GM19238 (cell line): ENCODE measurements around the gene SPACA4.
"Not testable (repeated sequence)": the region's sequence is repeated elsewhere in the genome, so short reads cannot be mapped to it uniquely, and the experiment has no call there.

ENCODE experiments used
- DNase-seq: peaks from one replicate; pipeline ENCODE4 v3.0.0; 2011; ENCODE audit warnings: low spot score; ENCODE audit not compliant: insufficient read length

The SPACA4 gene, protein sequence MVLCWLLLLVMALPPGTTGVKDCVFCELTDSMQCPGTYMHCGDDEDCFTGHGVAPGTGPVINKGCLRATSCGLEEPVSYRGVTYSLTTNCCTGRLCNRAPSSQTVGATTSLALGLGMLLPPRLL

DNA sequence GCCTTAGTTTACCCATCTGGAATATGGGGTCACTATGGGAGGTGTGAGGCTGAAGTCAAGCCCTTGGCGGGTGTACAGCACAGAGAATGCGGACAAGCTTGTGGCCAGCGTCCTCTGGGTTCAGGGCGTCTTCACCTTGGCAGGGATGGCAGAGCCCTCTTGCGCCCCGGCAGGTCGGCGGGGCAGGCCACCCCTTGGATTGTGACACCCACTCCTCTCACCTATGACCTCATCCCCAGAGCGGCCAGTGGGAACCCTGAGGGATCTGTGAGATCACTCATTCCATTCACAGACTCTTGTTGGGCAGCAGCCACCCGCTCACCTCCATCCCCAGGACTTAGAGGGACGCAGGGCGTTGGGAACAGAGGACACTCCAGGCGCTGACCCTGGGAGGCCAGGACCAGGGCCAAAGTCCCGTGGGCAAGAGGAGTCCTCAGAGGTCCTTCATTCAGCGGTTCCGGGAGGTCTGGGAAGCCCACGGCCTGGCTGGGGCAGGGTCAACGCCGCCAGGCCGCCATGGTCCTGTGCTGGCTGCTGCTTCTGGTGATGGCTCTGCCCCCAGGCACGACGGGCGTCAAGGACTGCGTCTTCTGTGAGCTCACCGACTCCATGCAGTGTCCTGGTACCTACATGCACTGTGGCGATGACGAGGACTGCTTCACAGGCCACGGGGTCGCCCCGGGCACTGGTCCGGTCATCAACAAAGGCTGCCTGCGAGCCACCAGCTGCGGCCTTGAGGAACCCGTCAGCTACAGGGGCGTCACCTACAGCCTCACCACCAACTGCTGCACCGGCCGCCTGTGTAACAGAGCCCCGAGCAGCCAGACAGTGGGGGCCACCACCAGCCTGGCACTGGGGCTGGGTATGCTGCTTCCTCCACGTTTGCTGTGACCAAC is at the start of gene SPACA4:
Gene SPACA4 (plus strand): TSS at position 280 of the 896 bp plus-strand sequence. CDS start 237 bp downstream, at position 517.
- DNase-seq = no peak

DNA sequence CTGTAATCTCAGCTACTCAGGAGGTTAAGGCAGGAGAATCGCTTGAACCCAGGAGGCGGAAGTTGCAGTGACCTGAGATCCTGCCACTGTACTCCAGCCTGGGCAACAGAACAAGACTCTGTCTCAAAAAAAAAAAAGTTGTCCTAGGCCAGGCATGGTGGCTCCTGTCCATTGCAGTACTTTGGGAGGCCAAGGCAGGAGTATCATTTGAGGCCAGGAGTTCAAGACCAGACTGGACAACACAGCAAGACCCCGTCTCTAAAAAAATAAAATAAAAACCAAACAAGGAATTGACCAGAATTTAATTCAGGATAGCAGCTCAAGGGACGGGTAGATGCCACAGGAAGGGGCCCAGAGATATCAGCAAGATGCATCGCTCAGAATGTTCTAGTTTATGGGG is 49.7 kb upstream of the SPACA4 start:
- no peak for DNase-seq

DNA sequence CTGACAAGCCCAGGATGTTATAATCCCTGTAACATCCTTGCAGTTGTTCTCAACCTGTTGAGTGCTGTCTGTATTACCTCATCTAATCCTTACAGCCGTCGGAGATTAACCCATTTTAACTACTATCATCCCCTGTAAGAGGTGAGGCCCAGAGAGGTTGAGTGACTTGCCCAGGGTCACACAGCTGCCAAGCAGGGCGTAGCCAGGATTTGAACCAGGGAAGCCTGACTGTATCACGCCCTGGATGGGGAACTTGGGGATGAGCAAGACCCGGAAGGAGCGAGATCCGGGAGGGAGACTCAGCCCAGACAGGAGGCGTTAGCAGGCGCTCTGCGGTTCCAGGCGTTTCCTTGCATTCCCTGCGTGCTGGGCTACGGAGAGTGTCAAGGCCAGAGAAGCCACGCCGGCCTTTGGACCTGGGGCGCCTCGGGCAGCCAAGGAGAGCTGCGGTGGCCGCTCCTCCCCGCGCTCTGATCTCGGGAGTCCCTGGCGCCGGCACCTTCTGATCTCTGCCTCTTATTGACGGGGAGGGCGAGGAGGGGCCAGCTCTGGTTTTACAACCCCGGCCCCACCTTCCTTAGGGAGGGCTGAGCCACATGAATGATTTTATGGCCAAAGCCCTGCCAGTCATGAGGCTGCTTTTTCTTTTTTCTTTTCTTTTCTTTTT is 48.4 kb upstream of the SPACA4 start:
- DNase-seq = no peak

DNA sequence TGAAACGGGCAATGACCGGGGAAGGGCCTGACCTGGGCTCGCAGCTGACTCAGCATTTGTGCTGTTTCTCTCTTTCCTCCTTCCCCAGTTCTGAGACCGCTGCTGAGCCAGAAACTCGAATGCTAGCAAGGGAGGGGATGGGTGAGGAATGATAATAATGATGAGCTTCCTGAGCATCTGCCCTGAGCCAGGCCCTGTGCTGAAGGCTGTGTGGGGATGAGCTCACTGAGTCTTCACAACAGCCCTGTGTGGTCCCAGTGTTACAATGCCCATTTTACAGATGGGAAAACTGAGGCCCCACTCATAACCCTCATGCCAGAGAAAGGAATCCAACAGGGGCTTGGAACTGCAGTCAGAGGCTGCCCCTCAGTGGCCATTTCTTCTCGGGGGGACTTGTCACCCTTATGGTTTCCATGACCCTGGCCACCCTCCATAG is 46.4 kb upstream of the SPACA4 start:
- DNase-seq = no peak

DNA sequence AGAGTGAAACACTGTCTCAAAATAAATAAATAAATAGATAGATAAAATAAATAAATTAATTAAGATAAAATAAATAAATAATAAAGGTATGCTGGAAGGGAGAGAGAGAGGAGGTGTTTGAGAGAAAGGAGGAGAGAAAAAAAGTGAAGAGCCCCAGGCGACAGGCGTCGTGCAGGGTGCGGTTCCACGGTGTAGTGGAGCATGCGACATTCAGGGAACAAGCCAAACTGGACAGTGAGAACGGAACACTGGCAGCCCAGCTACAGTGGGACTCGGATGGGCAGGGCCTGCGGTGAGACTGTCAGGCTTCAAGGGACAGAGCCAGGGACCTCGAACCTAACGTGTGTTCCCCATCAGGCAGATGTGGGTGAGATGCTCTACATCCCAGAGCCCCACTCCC is 45.1 kb upstream of the SPACA4 start:
- no peak for DNase-seq

DNA sequence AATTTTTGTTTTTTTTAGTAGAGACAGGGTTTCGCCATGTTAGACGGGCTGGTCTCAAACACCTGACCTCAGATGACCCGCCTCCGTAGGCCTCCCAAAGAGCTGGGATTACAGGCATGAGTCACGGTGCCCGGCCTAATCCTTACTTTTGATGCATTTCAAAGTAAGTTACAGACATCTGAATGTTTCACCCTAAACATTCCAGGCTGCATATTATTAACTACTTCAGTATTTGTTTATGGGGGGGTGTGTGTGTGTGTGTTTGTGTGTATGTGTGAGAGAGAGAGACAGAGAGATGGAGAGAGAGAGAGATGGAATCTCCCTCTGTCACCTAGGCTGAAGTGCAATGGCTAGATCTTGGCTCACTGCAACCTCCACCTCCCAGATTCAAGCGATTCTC is 41.5 kb upstream of the SPACA4 start:
- DNase-seq = no peak

DNA sequence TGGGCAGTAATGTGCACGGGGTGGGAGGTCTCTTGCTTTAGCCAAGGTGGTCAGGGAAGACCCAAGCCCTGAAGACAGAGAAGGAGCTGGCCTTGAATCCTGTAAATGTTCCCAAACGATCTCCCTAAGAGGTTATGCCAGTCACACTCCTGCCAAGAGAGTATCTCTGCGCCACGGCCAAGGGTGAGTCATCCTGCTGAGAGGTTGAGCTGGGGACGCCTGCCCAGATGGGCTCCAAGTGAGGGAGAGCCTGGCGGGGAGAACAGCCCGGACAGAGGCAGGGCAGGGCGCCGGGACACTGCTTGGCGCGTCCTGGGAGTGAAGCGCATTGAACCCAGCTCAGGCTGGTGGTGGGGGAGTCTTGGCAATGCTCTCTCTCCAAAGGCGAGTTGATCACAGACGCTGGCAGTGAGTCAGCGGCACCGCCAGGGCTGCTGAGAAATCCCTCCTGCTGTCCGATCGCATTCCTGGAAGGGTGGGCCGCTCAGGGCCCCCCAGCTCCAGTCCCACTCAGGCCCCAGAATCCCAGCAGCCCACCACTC is 38.1 kb upstream of the SPACA4 start:
- no peak for DNase-seq

DNA sequence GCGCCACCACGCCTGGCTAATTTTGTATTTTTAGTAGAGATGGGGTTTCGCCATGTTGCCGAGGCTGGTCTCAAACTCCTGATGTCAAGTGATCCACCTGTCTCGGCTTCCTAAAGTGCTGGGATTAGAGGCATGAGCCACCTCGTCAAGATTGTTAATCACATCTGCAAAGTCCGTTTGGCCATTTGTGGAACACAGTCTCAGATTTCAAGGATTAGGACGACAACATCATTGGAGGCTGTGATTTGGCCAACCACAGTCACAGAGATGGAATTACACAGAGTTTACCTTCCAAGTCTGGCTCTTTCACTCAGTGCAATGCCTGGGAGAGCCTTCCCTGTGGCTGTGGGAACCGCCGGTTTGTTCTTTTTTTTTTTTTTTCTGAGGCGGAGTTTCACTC is 36.7 kb upstream of the SPACA4 start:
- no peak for DNase-seq

DNA sequence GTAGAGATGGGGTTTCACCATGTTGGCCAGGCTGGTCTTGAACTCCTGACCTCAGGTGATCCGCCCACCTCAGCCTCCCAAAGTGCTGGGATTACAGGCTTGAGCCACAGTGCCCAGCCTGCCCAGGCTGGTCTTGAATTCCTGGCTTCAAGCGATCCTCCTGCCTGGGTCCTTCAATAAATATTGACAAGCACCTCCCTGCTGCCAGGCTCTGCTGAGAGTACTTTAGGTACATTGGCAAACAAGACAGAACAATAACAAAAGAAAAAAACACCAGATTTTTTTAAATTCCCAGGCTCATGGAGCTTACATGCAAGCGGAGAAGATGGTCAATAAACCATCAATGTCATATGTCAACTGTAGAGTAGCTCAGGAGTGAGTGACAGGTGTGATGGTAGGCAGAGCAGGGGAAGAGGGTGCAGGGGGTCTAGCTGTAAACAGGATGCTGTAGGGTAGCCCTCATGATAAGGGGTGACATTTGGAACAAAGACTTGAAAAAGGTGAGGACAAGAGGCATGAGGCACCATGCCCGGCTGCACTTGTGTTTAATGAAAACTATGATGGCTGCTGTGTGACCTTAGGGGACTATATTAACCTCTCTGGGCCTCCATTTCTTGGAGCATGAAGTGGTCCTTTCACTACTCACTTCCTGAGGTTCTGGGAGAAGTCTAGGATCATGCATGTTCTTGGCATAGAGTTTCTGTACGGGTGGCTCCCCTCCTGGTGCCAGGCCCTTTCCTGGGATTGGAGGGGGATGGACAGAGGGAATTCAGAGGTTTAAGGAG is 35.0 kb upstream of the SPACA4 start:
- DNase-seq = no peak

DNA sequence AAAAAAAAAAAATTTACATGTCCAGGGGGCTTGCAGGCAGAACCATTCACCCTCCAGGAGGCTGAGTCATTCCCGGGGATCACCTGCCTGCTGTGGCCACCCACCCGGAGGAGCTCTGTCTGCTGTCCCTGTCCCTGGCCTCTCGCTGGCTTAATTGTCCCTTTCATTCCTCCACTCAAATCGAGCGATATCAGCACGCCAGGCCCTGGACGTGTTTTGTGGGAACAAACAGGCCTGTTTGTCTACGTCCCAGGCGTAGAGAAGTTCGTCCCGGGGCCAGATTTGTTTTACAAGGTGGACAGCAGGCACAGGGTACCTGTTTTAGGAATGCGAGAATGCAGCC is 33.4 kb upstream of the SPACA4 start:
- no peak for DNase-seq

DNA sequence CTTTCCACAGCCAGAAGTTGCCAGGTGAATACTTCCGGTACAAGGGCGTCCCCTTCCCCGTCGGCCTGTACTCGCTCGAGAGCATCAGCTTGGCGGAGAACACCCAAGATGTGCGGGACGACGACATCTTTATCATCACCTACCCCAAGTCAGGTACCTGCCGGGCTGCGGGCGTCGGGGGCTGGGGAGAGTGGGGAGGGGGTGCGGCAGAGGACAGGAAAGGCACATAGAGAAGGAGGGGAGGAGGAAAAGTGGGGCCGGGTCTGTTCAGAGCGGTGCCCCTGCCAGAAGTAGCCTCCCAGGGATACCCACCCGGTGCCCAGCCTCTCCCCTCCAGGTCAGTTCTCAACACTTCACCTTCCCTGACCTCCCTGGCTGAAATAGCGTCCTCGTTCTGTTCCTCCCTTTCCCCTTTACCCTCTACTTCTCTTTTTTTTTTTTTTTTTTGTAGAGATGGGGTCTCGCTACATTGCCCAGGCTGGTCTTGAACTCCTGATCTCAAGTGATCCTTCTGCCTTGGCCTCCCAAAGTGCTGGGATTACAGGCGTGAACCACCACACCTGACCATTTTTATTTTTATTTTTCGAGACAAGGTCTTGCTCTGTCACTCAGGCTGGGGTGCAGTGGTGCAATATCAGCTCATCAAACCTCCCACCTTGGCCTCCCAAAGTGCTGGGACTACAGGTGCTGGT is 30.5 kb upstream of the SPACA4 start:
- no peak for DNase-seq

DNA sequence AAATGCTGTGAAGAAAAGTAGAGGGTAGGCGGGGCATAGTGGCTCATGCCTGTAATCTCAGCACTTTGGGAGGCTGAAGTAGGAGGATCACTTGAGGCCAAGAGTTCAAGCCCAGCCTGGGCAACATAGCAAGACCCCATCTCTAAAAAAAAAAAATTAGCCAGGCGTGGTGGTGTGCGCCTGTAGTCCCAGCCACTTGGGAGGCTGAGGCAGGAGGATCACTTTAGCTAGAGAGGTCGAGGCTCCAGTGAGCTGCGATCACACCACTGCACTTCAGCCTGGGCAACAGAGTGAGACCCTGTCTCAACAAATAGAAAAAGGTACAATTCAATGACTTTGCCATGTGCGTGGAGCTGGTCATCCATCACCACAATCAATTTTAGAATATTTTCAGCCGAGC is 28.6 kb upstream of the SPACA4 start:
- DNase-seq = not testable (repeated sequence)

DNA sequence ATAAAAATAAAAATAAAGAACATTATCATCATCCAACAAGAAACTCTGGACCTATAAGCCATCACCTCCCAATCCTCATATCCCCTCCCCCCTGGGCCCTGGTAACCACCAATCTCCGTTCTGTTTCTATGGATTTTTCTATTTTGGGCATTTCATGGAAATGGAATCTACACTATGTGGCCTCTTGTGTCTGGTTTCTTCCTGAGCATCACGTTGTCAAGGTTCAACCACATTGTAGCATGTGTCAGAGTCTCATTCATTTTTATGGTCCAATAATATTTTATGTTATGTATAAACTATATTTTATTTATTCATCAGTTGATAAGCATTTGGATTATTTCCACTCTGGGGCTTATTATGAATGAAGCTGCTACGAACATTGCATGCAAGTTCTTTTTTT is 27.7 kb upstream of the SPACA4 start:
- no peak for DNase-seq

DNA sequence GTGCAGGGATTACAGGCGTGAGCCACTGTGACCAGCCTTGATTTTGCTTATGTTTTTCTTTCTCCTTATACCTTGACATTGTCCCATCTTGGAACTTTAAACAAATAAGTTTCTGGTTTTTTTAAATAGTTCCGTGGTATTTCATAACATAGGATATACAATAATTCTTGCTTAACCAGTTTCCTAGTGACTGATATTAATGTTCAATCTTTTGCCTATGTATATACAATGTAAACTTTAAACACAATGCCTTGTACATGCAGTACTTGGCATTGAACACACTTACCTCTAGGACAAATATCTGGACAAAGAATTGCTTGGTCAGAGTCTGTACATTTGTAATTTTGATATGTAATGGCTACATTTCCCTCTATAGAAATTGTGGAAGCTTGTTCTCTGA is 24.4 kb upstream of the SPACA4 start:
- no peak for DNase-seq

DNA sequence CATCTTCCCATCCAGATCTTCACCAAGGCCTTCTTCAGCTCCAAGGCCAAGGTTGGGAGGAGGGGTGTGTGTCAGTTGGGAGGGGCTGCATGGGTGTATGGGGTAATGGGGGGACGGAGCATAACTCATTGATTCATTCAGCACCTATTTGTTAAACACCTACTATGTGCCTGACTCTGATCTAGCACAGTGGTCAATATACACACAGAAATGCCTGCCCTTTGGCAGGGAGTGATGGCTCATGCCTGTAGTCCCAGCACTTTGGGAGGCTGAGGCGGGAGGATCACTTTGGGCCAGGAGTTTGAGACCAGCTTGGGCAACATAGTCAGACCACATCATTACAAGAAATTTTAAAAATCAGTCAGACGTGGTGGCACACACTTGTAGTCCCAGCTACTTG is 19.2 kb upstream of the SPACA4 start:
- DNase-seq = no peak

DNA sequence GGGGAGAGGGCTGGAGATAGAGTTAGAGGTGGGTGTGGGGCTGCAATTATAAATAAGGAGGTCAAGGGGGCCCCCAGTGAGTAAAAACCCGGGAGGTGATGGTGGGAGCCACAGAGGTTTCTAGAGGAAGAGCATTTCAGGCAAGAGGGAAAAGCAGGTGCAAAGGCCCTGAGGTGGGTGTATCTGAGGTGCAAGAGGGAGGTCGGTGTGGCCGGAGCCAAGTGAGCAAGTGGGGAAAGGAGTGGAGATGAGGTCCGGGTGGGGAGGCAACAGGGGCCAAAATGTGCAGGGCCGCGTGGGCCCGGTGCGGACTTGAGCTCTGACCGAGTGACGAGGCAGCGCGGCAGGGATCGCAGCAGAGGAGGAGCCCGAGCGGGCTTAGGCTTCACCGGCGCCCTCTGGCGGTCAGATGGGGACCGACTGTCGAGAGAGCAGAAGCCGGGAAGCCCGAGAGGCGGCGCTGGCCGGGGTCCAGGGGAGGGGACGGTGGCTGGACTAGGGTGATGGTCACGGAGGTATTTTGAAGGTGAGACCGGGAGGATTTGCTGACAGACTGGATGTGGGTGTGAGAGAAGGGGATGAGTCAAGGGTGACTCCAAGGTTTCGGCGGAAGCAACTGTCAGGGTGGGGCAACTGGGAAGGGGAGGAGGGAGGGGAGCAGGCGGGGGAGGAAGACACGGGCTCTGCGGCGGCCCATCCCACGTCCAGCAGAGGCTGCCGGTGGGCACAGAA is 17.7 kb upstream of the SPACA4 start:
- peak; percentile 89 for DNase-seq

DNA sequence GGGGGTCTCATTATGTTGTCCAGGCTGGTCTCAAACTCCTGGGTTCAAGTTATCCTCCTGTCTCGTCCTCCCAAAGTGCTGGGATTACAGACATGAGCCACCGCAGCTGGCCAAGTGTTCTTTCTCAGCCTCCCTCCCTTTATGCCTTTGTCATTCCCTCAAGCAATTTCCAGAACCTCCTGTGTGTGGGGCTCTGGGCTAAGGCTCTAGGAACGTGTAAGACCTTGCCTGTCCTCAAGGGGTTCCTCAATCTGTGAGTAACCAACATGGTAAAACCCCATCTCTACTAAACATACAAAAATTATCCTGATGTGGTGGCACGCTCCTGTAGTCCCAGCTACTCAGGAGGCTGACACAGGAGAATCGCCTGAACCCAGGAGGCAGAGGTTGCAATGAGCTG is 15.5 kb upstream of the SPACA4 start:
- no peak for DNase-seq

DNA sequence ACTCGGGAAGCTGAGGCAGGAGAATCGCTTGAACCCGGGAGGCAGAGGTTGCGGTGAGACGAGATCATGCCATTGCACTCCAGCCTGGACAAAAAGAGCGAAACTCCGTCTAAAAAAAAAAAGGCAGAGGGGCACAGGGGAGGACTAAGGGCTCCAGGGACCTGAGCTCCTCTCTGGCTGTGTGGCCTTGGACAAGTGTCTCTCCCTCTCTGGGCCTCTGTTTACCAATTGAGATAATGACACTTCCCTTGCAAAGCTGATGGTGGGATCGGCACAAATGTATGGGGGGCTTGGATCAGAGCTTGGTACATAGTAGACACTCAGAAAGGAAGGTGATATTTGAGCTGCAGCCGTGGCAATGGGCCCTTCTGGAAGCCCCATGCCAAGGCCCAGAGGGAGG is 11.4 kb upstream of the SPACA4 start:
- DNase-seq = no peak

DNA sequence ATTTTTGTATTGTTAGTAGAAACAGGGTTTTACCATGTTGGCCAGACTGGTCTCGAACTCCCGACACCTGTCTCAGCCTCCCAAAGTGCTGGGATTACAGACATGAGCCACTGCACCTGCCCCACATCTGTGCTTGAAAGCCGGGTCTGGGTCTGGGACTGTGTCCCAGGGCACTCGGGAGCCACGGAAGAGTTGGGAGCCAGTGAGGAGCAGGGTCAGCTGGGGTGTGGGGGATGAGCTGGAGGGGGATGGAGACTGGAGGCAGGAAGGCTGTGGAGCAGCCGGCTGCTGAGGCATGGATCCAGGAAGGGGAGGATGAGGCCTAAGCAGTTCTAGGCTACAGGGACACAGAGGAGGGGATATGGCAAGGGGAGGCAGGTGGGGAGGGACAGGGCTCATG is 10.7 kb upstream of the SPACA4 start:
- no peak for DNase-seq

DNA sequence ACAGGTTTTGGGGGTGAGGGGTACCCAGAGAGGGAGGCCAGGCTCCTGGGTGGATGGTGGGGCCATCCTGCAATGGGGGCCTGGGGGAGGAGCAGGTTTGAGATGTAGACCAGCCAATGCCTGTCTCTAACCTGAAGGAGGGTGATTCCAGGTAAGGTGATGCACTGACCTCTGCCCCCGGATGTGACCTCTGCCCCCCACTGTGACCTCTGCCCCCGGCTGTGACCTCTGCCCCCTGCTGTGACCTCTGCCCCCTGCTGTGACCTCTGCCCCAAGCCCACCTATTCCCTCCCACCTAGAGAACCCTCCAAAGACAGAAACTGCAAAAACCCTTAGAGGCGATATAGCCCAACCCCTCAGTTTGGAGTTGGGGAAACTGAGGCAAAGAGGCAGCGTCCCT is 10.3 kb upstream of the SPACA4 start:
- no peak for DNase-seq
